H9 (cell line): Measurements from ENCODE around the gene PCDH9. TPM values are rescaled to one million over a fixed set of nuclear protein-coding genes. Genes with fewer than 3 reads are reported as not detected.

ENCODE experiments used
- DNase-seq: peaks from one replicate; pipeline ENCODE4 v3.0.0-alpha.2; 2017
- H2AFZ ChIP-seq: one replicate; pipeline ENCODE4 v1.6.1; 2013; ENCODE audit warnings: mild to moderate bottlenecking, low read length, control low read depth, moderate library complexity
- H2AK5ac ChIP-seq: 2 replicates; pipeline ENCODE4 v1.6.1; 2013; ENCODE audit warnings: low read length, control low read depth, mixed read lengths; ENCODE audit not compliant: insufficient read length
- H2BK120ac ChIP-seq: one replicate; pipeline ENCODE4 v1.6.1; 2013; ENCODE audit warnings: low read depth, mild to moderate bottlenecking, low read length, control low read depth, inconsistent platforms; ENCODE audit not compliant: poor library complexity, severe bottlenecking
- H2BK12ac ChIP-seq: 2 replicates; pipeline ENCODE4 v1.6.1; 2013; ENCODE audit warnings: low read length, control low read depth, mixed read lengths, low read depth; ENCODE audit not compliant: insufficient read length
- H2BK15ac ChIP-seq: 2 replicates; pipeline ENCODE4 v1.6.1; 2013; ENCODE audit warnings: low read depth, low read length, control low read depth
- H2BK20ac ChIP-seq: one replicate; pipeline ENCODE4 v1.6.1; 2013; ENCODE audit warnings: low read depth, mild to moderate bottlenecking, low read length, control low read depth, inconsistent platforms; ENCODE audit not compliant: poor library complexity, severe bottlenecking
- H2BK5ac ChIP-seq: 2 replicates; pipeline ENCODE4 v1.6.1; 2013; ENCODE audit warnings: low read length, control low read depth, mixed read lengths; ENCODE audit not compliant: insufficient read length
- H3K14ac ChIP-seq: 2 replicates; pipeline ENCODE4 v1.6.1; 2013; ENCODE audit warnings: low read length, control low read depth; ENCODE audit not compliant: insufficient read depth
- H3K18ac ChIP-seq: 2 replicates; pipeline ENCODE4 v1.6.1; 2013; ENCODE audit warnings: low read depth, mild to moderate bottlenecking, mixed read lengths, low read length, control low read depth; ENCODE audit not compliant: insufficient read length
- H3K23ac ChIP-seq: 2 replicates; pipeline ENCODE4 v1.6.1; 2013; ENCODE audit warnings: low read length, control low read depth, mixed read lengths, low read depth; ENCODE audit not compliant: insufficient read length
- H3K23me2 ChIP-seq: 2 replicates; pipeline ENCODE4 v1.6.1; 2013; ENCODE audit warnings: low read depth, mild to moderate bottlenecking, mixed read lengths, low read length, control low read depth; ENCODE audit not compliant: insufficient read length, poor library complexity, severe bottlenecking
- H3K27ac ChIP-seq: 2 replicates; pipeline ENCODE4 v1.5.1; 2013; ENCODE audit warnings: low read length, control low read depth, mixed read lengths, low read depth; ENCODE audit not compliant: insufficient read length
- H3K27me3 ChIP-seq: 2 replicates; pipeline ENCODE4 v1.6.1; 2013; ENCODE audit warnings: low read length, control low read depth, inconsistent platforms; ENCODE audit not compliant: insufficient read depth
- H3K4ac ChIP-seq: 2 replicates; pipeline ENCODE4 v1.6.1; 2013; ENCODE audit warnings: low read depth, mild to moderate bottlenecking, control low read depth, inconsistent platforms, low read length, moderate library complexity
- H3K4me1 ChIP-seq: 2 replicates; pipeline ENCODE4 v1.6.1; 2013; ENCODE audit warnings: low read length, control low read depth, inconsistent platforms; ENCODE audit not compliant: insufficient read depth
- H3K4me2 ChIP-seq: 2 replicates; pipeline ENCODE4 v1.6.1; 2013; ENCODE audit warnings: low read length, control low read depth, mixed read lengths; ENCODE audit not compliant: insufficient read length, insufficient read depth
- H3K56ac ChIP-seq: 2 replicates; pipeline ENCODE4 v1.6.1; 2013; ENCODE audit warnings: low read depth, mild to moderate bottlenecking, mixed read lengths, low read length, control low read depth; ENCODE audit not compliant: insufficient read length
- H3K79me1 ChIP-seq: 2 replicates; pipeline ENCODE4 v1.6.1; 2013; ENCODE audit warnings: low read depth, mild to moderate bottlenecking, moderate library complexity, low read length, control low read depth, inconsistent platforms; ENCODE audit not compliant: insufficient read depth, poor library complexity, severe bottlenecking
- H3K79me2 ChIP-seq: 2 replicates; pipeline ENCODE4 v1.6.1; 2013; ENCODE audit warnings: low read length, control low read depth, inconsistent platforms; ENCODE audit not compliant: insufficient read depth
- H3K9ac ChIP-seq: 2 replicates; pipeline ENCODE4 v1.6.1; 2013; ENCODE audit warnings: low read length, control low read depth, mixed read lengths; ENCODE audit not compliant: insufficient read length; ENCODE audit errors: extremely low read depth
- H3K9me3 ChIP-seq: one replicate; pipeline ENCODE4 v1.6.1; 2013; ENCODE audit warnings: low read depth, low read length, inconsistent platforms; ENCODE audit not compliant: control insufficient read depth
- H3T11ph ChIP-seq: one replicate; pipeline ENCODE4 v1.6.1; 2013; ENCODE audit warnings: mild to moderate bottlenecking, low read length, control low read depth, inconsistent platforms
- H4K20me1 ChIP-seq: one replicate; pipeline ENCODE4 v1.6.1; 2013; ENCODE audit not compliant: control insufficient read depth, insufficient read length, insufficient read depth
- H4K5ac ChIP-seq: 2 replicates; pipeline ENCODE4 v1.6.1; 2013; ENCODE audit warnings: low read depth, mild to moderate bottlenecking, mixed read lengths, low read length, control low read depth; ENCODE audit not compliant: insufficient read length
- H4K8ac ChIP-seq: replicated peaks from 2 replicates; pipeline ENCODE4 v1.6.1; 2013; ENCODE audit warnings: low read length, control low read depth, mixed read lengths, low read depth; ENCODE audit not compliant: insufficient read length
- H4K91ac ChIP-seq: 2 replicates; pipeline ENCODE4 v1.6.1; 2013; ENCODE audit warnings: low read depth, mild to moderate bottlenecking, moderate library complexity, mixed read lengths, low read length, control low read depth; ENCODE audit not compliant: insufficient read length
- H3K27ac Mint-ChIP-seq, 3 experiments: 2 replicates in 2 of 3; 3 replicates in 1 of 3; pipeline ENCODE4 v1.8.0; 2020 to 2021; ENCODE audit warnings: mixed read lengths in 3 of 3, mild to moderate bottlenecking in 1 of 3, moderate library complexity in 1 of 3
- H3K27me3 Mint-ChIP-seq: 2 replicates; pipeline ENCODE4 v1.8.0; 2021; ENCODE audit warnings: low read depth, mild to moderate bottlenecking, moderate library complexity, mixed read lengths
- H3K36me3 Mint-ChIP-seq, 3 experiments: 2 replicates in 2 of 3; 3 replicates in 1 of 3; pipeline ENCODE4 v1.8.0; 2020 to 2021; ENCODE audit warnings: low read depth in 3 of 3, mixed read lengths in 3 of 3; ENCODE audit not compliant: insufficient read depth in 1 of 3
- H3K4me1 Mint-ChIP-seq, 2 experiments: 2 replicates each; pipeline ENCODE4 v1.8.0; 2020; ENCODE audit warnings: mixed read lengths in 2 of 2
- H3K4me3 Mint-ChIP-seq, 2 experiments: 2 replicates in 1 of 2; 3 replicates in 1 of 2; pipeline ENCODE4 v1.8.0; 2020 to 2021; ENCODE audit warnings: mild to moderate bottlenecking in 2 of 2, mixed read lengths in 2 of 2, moderate library complexity in 1 of 2
- H3K9me3 Mint-ChIP-seq, 2 experiments: 2 replicates in 1 of 2; 3 replicates in 1 of 2; pipeline ENCODE4 v1.8.0; 2020; ENCODE audit warnings: mild to moderate bottlenecking in 2 of 2, mixed read lengths in 2 of 2, moderate library complexity in 1 of 2
- CTCF ChIP-seq: fragments of 200-600 bp; sonication (generic); conservative IDR thresholded peaks from 3 replicates; pipeline ENCODE4 v1.8.0; 2021; ENCODE audit warnings: antibody characterized with exemption, mild to moderate bottlenecking
- WGBS: extraction: QIAGEN DNeasy Blood & Tissue Kit; methylation state at CpG from one replicate; pipeline ENCODE4 v1.1.7; 2013; ENCODE audit warnings: missing lambda C conversion rate, low lambda C conversion rate, mixed read lengths; ENCODE audit not compliant: insufficient read length; ENCODE audit errors: extremely low coverage; 5-methylcytosine and 5-hydroxymethylcytosine counted together
- total RNA-seq: library from RNA; stranded (reverse); gene quantifications from 2 replicates; pipeline ENCODE4 v1.2.1, GENCODE V29; 2021

Gene PCDH9
- total RNA-seq, 1 experiment from 2014 or later: 0.11 TPM

- no peaks in the 10 kb centered on the region for H3K79me2 ChIP-seq
- H3K4ac ChIP-seq: no peak overlapping the region
- no peak overlapping the region for H4K8ac ChIP-seq
- no peaks in the 10 kb centered on the region for H3K9me3 ChIP-seq
- H3T11ph ChIP-seq: no peak overlapping the region
- H2BK5ac ChIP-seq: no peak overlapping the region
- DNase-seq: no peak
- H4K5ac ChIP-seq: no peak overlapping the region
- H3K27ac Mint-ChIP-seq: no peak overlapping the region
- WGBS: no CpG with 5 or more reads among the region's 1 CpG
- no peaks in the 10 kb centered on the region for H3K4me1 ChIP-seq
- H3K9ac ChIP-seq: no peak overlapping the region
- H2AFZ ChIP-seq: no peak overlapping the region
- no peak overlapping the region for H3K4me2 ChIP-seq
- no peaks in the 10 kb centered on the region for H3K79me1 ChIP-seq
- H4K20me1 ChIP-seq: no peaks in the 10 kb centered on the region
- no peak overlapping the region for H2BK12ac ChIP-seq
- no peak overlapping the region for H3K56ac ChIP-seq
- no peak overlapping the region for H3K18ac ChIP-seq
- H2BK20ac ChIP-seq: no peak overlapping the region
- no peaks in the 10 kb centered on the region; the same call in 1 of the 2 replicates for H3K27me3 Mint-ChIP-seq
- H2BK120ac ChIP-seq: no peak overlapping the region
- H3K9me3 Mint-ChIP-seq: no peaks in the 10 kb centered on the region
- peaks cover 8 to 9% of the 10 kb centered on the region in 2 experiments for H3K4me1 Mint-ChIP-seq
- H3K14ac ChIP-seq: no peak overlapping the region
- H3K36me3 Mint-ChIP-seq: no peaks in the 10 kb centered on the region
- no peak overlapping the region for H2BK15ac ChIP-seq
- H3K23me2 ChIP-seq: no peaks in the 10 kb centered on the region
- H3K27ac ChIP-seq: no peak overlapping the region
- no peak for TF ChIP-seq CTCF
- H4K91ac ChIP-seq: no peak overlapping the region
- no peak overlapping the region for H3K4me3 Mint-ChIP-seq
- no peak overlapping the region for H2AK5ac ChIP-seq
- H3K27me3 ChIP-seq: no peaks in the 10 kb centered on the region
- H3K23ac ChIP-seq: no peak overlapping the region
Observed at GRCh38 chr13:67183151-67183550, 47.0 kb downstream of the PCDH9 start.
